Adrenal gland (tissue), 5 donors: ENCODE measurements around the gene ZNF688.

Experiments
- CTCF ChIP-seq, 6 experiments: fragments of 450-650 bp in 4 of 6; fragments of 200-600 bp in 2 of 6; sonication (generic) in 1 of 6; IDR thresholded peaks; 1 replicate in 5 of 6; 2 replicates in 1 of 6; pipeline versions ENCODE4 v1.5.1 to v1.8.0; 2016 to 2021; ENCODE audit warnings: antibody characterized with exemption in 6 of 6, mild to moderate bottlenecking in 2 of 6, moderate library complexity in 1 of 6
- POLR2A ChIP-seq, 2 donors: fragments of 450-650 bp; IDR thresholded peaks; one replicate each; pipeline ENCODE4 v1.6.1; 2017; ENCODE audit warnings: antibody characterized with exemption in 2 of 2, mild to moderate bottlenecking in 2 of 2, moderate library complexity in 1 of 2
- donor health status: DM: no; HTN: no; CAD: no.

- TF ChIP-seq CTCF (IDR thresholded peaks at IDR 0.05) (no peak), POLR2A (IDR thresholded peaks at IDR 0.05) (no peak)
These were observed 42.6 kb downstream of the ZNF688 start for GRCh38 chr16:30528799-30529457.
